RWPE2 (cell line): ENCODE results near the gene MAN1C1.

Experiments used
- ATAC-seq: fragments of 200-7000 bp; cut with Tn5 transposase; 3 replicates; pipeline ENCODE4 v1.9.1; 2021; ENCODE audit warnings: low read depth
- DNase-seq: peaks from one replicate; pipeline ENCODE4 v3.0.0-alpha.2; 2020; ENCODE audit warnings: low spot score
- H3K27ac ChIP-seq: fragments of 450-650 bp; 2 replicates; pipeline ENCODE4 v1.5.1; 2017; ENCODE audit warnings: mild to moderate bottlenecking; ENCODE audit not compliant: poor library complexity, severe bottlenecking
- H3K27me3 ChIP-seq: fragments of 250-450 bp; sonication (Bioruptor Pico); 2 replicates; pipeline ENCODE4 v1.5.1; 2021; ENCODE audit warnings: mild to moderate bottlenecking, moderate library complexity; ENCODE audit not compliant: insufficient read depth, poor library complexity, severe bottlenecking
- H3K36me3 ChIP-seq: fragments of 250-450 bp; sonication (Bioruptor Pico); 2 replicates; pipeline ENCODE4 v1.5.1; 2020; ENCODE audit warnings: low read depth, mild to moderate bottlenecking, moderate library complexity
- H3K4me1 ChIP-seq: fragments of 250-450 bp; sonication (Bioruptor Pico); 2 replicates; pipeline ENCODE4 v1.5.1; 2021; ENCODE audit warnings: mild to moderate bottlenecking, moderate library complexity; ENCODE audit not compliant: insufficient read depth, poor library complexity, severe bottlenecking
- H3K4me3 ChIP-seq: fragments of 250-450 bp; sonication (Bioruptor Pico); 2 replicates; pipeline ENCODE4 v1.5.1; 2021; ENCODE audit warnings: mild to moderate bottlenecking, moderate library complexity; ENCODE audit not compliant: severe bottlenecking
- H3K9me3 ChIP-seq: fragments of 250-450 bp; sonication (Bioruptor Pico); 2 replicates; pipeline ENCODE4 v1.5.1; 2021; ENCODE audit warnings: mild to moderate bottlenecking, moderate library complexity; ENCODE audit not compliant: severe bottlenecking
- TF ChIP-seq, protein P1 (sequence below): fragments of 450-650 bp; IDR thresholded peaks from one replicate; pipeline ENCODE4 v1.5.1; 2017; ENCODE audit warnings: mild to moderate bottlenecking, moderate library complexity; ENCODE audit not compliant: poor library complexity, severe bottlenecking

MAN1C1 gene

DNA sequence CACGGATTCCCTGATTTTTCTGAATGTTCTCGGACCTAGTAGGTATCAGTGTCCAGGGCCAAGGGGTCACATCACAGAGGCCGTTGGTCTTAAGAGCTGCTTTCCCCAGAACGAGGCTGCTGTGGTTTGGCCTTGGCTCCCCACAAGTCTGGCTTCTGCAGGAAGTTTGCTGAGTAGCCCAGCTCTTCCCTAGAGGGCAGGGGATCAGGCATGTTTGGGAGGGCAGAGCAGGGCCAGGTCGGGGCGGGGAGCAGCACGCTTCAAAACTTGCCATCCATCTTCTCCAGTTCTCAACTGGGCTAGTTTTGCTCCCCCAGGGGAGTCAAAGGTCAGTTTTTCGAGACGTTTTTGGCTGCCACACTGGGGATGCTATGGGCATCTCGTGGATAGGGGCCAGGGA lies 37.0 kb downstream of the MAN1C1 start:
- no peaks in the 10 kb centered on the region for H3K4me1 ChIP-seq
- ATAC-seq = no peak
- H3K4me3 ChIP-seq = no peak overlapping the region

DNA sequence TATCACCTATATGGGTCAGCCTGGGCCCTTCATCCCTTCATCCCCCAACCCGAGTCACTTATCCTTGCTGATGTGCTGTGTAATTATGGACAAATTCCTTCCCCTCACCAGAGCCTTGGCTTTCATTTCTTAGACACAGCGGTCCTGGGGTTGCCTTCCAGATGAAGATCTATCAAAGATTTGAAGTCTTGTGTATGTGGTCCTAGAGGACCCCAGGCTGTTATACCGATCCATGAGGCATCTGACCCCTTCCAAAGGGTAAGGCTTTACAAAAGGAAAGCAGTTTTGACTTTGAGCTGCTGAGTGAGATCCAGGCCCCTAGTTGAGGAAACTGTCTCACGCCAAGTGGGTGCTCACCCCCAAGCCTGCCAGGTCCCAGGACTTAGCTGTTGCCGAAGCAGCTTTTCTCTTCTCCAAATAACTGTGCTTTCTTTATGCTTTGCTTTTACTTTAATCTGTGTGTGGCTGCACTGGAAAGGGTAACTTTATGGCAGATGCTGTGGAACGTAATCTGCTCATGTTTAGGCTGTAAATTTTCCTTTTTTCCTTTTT lies 37.6 kb downstream of the MAN1C1 start:
- Histone ChIP-seq H3K27ac (no peak overlapping the region), H3K27me3 (no peaks in the 10 kb centered on the region), H3K4me1 (no peaks in the 10 kb centered on the region), H3K9me3 (no peaks in the 10 kb centered on the region), H3K4me3 (no peak overlapping the region), H3K36me3 (no peaks in the 10 kb centered on the region)
- no peak for DNase-seq
- no peak for ATAC-seq
- TF ChIP-seq, protein P1, sequence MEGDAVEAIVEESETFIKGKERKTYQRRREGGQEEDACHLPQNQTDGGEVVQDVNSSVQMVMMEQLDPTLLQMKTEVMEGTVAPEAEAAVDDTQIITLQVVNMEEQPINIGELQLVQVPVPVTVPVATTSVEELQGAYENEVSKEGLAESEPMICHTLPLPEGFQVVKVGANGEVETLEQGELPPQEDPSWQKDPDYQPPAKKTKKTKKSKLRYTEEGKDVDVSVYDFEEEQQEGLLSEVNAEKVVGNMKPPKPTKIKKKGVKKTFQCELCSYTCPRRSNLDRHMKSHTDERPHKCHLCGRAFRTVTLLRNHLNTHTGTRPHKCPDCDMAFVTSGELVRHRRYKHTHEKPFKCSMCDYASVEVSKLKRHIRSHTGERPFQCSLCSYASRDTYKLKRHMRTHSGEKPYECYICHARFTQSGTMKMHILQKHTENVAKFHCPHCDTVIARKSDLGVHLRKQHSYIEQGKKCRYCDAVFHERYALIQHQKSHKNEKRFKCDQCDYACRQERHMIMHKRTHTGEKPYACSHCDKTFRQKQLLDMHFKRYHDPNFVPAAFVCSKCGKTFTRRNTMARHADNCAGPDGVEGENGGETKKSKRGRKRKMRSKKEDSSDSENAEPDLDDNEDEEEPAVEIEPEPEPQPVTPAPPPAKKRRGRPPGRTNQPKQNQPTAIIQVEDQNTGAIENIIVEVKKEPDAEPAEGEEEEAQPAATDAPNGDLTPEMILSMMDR = no peak

More for the DNA sequence above, 37.0 kb downstream of the MAN1C1 start:
- no peak for DNase-seq
- TF ChIP-seq, protein P1 = no peak
- Histone ChIP-seq H3K27me3 (no peaks in the 10 kb centered on the region), H3K27ac (no peak overlapping the region), H3K9me3 (no peaks in the 10 kb centered on the region), H3K36me3 (no peaks in the 10 kb centered on the region)

DNA sequence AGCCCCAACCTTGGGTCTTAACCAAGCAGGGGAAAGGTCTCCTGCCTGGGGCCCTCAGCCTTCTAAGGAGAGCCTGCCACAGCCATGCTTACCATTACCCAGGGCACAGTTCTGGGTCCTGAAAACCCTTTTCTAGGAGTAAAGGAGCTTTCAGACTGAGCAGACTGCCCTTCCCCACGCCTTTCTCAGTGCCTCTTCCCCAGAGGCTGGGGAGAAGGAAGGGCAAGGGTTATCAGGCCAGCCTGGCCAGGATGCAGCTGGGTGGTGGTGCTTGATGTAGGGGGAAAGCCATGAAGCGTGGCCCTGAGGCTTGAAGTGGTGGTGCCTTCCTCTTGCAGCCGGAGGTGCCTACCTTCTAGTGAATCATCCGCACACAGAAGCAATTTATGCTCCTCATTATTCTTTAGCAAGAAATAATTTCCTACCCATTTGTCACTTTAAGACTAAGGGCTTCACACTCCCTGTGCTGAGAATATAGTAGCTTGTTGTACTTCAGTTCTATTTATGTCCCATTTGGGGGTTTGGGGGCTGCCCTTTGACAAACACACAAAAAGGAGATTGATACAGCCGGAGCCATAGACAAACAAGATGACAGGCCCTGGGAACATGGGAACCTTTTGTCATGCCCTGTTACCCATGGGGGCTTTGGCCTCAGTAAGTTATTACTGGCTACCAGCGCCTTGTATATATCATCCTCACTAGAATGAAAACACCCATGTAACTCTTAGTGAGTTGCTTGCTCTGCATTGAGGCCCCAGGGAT lies 40.7 kb downstream of the MAN1C1 start:
- no peak for ATAC-seq

DNA sequence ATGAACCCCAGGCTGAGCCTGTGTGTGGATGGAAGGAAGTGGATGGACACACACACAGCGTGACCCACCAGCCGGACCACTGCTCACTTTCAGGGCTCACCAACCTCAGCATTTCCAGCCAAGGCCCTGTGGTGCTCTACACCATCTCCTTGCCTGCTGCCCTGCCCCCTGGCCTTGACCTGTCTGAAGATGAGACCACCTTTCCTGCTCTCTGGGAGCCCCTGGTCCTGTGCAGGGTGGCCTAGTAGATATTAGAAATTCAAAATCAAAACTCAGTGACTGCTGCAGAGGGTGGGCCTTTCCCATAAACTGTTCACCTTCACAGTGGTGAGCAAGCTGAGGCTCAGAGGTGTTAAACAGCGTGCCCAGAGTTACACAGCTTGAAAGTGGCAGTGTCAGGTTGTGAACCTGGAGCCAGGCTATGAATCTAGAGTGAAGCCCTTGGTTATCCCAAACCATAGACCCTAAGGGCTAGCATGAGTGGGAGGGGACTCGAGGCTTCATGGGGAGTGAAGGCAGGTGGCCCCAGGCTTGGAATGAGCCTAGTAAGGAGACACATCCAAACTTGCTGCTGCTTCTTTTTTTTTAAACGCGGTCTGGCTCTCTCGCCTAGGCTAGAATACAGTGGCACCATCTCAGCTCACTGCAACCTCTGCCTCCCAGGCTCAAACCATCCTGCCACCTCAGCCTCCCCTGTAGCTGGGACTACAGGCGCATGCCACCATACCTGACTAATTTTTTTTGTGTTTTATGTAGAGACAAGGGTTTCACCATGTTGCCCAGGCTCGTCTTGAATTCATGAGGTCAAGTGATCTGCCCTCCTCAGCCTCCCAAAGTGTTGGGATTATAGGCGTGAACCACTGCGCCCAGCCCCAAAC lies 41.5 kb downstream of the MAN1C1 start:
- Histone ChIP-seq H3K27me3 (no peaks in the 10 kb centered on the region), H3K36me3 (no peaks in the 10 kb centered on the region), H3K4me3 (no peak overlapping the region), H3K27ac (no peak overlapping the region), H3K4me1 (no peaks in the 10 kb centered on the region), H3K9me3 (no peaks in the 10 kb centered on the region)
- DNase-seq (no peak), ATAC-seq (no peak)
- TF ChIP-seq, protein P1 = no peak

More for the DNA sequence above, 40.7 kb downstream of the MAN1C1 start:
- H3K4me3 ChIP-seq = no peak overlapping the region
- H3K27me3 ChIP-seq = no peaks in the 10 kb centered on the region
- H3K27ac ChIP-seq = no peak overlapping the region
- TF ChIP-seq, protein P1 = no peak
- H3K36me3 ChIP-seq = no peaks in the 10 kb centered on the region
- no peak for DNase-seq
- H3K4me1 ChIP-seq = no peaks in the 10 kb centered on the region
- H3K9me3 ChIP-seq = no peaks in the 10 kb centered on the region
